ENCODE measurements around the gene ARFGEF3. TPM values are rescaled to one million over a fixed set of nuclear protein-coding genes. Genes with fewer than 3 reads are reported as not detected.

The ARFGEF3 gene
- total RNA-seq, 1 experiment from 2014 or later: 20.1 TPM

DNA sequence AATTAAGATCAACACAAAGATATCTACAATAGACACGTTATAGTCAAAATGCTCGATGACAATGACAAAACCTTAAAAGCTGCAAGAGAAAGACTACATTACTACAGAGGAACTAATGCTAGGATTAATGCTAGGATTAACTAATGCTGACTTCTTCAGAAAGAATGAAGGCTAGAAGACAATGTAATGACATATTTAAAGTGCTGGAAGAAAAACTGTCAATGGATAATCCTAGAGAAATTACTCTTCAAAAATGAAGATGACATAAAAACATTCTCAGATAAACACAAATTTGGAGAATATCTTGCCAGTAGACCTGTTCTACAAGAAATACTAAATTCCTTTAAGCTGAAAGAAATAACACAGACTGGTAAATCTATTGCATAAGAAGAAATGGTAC, 140.8 kb downstream of the ARFGEF3 start:
- Mint-ChIP-seq H3K27ac (no peak overlapping the region), H3K4me3 (no peak overlapping the region), H3K4me1 (no peaks in the 10 kb centered on the region), H3K9me3 (no peaks in the 10 kb centered on the region), H3K36me3 (peaks cover 28% of the 10 kb centered on the region), H3K27me3 (ENCODE audit: low read depth) (no peaks in the 10 kb centered on the region)
- CTCF ChIA-PET: interaction anchor here (1.0 kb wide), 1 partner anchor 12 kb away, joined by 3 read pairs; no protein-coding TSS in a partner anchor
- ATAC-seq (no peak), DNase-seq (ENCODE audit: low spot score) (no peak)
- POLR2A ChIA-PET: no interaction called here
- TF ChIP-seq, protein P1, sequence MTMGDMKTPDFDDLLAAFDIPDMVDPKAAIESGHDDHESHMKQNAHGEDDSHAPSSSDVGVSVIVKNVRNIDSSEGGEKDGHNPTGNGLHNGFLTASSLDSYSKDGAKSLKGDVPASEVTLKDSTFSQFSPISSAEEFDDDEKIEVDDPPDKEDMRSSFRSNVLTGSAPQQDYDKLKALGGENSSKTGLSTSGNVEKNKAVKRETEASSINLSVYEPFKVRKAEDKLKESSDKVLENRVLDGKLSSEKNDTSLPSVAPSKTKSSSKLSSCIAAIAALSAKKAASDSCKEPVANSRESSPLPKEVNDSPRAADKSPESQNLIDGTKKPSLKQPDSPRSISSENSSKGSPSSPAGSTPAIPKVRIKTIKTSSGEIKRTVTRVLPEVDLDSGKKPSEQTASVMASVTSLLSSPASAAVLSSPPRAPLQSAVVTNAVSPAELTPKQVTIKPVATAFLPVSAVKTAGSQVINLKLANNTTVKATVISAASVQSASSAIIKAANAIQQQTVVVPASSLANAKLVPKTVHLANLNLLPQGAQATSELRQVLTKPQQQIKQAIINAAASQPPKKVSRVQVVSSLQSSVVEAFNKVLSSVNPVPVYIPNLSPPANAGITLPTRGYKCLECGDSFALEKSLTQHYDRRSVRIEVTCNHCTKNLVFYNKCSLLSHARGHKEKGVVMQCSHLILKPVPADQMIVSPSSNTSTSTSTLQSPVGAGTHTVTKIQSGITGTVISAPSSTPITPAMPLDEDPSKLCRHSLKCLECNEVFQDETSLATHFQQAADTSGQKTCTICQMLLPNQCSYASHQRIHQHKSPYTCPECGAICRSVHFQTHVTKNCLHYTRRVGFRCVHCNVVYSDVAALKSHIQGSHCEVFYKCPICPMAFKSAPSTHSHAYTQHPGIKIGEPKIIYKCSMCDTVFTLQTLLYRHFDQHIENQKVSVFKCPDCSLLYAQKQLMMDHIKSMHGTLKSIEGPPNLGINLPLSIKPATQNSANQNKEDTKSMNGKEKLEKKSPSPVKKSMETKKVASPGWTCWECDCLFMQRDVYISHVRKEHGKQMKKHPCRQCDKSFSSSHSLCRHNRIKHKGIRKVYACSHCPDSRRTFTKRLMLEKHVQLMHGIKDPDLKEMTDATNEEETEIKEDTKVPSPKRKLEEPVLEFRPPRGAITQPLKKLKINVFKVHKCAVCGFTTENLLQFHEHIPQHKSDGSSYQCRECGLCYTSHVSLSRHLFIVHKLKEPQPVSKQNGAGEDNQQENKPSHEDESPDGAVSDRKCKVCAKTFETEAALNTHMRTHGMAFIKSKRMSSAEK (CRISPR knock-in tag; IDR thresholded peaks at IDR 0.05; ENCODE audit: borderline replicate concordance): no peak
- TF ChIP-seq GRHL2 (CRISPR knock-in tag; IDR thresholded peaks at IDR 0.05; ENCODE audit: insufficient replicate concordance, severe bottlenecking): no peak
- TF ChIP-seq, protein P2, sequence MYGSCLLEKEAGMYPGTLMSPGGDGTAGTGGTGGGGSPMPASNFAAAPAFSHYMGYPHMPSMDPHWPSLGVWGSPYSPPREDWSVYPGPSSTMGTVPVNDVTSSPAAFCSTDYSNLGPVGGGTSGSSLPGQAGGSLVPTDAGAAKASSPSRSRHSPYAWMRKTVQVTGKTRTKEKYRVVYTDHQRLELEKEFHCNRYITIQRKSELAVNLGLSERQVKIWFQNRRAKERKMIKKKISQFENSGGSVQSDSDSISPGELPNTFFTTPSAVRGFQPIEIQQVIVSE (CRISPR knock-in tag; IDR thresholded peaks at IDR 0.05; ENCODE audit: borderline replicate concordance): no peak
- TF ChIP-seq, protein P3, sequence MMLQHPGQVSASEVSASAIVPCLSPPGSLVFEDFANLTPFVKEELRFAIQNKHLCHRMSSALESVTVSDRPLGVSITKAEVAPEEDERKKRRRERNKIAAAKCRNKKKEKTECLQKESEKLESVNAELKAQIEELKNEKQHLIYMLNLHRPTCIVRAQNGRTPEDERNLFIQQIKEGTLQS (CRISPR knock-in tag; conservative IDR thresholded peaks at IDR 0.05): no peak
- no peak for TF ChIP-seq CREM (CRISPR knock-in tag; IDR thresholded peaks at IDR 0.05)
- no peak for TF ChIP-seq TEAD1 (CRISPR knock-in tag; IDR thresholded peaks at IDR 0.05)
- TF ChIP-seq, protein P4, sequence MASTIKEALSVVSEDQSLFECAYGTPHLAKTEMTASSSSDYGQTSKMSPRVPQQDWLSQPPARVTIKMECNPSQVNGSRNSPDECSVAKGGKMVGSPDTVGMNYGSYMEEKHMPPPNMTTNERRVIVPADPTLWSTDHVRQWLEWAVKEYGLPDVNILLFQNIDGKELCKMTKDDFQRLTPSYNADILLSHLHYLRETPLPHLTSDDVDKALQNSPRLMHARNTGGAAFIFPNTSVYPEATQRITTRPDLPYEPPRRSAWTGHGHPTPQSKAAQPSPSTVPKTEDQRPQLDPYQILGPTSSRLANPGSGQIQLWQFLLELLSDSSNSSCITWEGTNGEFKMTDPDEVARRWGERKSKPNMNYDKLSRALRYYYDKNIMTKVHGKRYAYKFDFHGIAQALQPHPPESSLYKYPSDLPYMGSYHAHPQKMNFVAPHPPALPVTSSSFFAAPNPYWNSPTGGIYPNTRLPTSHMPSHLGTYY (CRISPR knock-in tag; IDR thresholded peaks at IDR 0.05): no peak
- TF ChIP-seq, protein P5, sequence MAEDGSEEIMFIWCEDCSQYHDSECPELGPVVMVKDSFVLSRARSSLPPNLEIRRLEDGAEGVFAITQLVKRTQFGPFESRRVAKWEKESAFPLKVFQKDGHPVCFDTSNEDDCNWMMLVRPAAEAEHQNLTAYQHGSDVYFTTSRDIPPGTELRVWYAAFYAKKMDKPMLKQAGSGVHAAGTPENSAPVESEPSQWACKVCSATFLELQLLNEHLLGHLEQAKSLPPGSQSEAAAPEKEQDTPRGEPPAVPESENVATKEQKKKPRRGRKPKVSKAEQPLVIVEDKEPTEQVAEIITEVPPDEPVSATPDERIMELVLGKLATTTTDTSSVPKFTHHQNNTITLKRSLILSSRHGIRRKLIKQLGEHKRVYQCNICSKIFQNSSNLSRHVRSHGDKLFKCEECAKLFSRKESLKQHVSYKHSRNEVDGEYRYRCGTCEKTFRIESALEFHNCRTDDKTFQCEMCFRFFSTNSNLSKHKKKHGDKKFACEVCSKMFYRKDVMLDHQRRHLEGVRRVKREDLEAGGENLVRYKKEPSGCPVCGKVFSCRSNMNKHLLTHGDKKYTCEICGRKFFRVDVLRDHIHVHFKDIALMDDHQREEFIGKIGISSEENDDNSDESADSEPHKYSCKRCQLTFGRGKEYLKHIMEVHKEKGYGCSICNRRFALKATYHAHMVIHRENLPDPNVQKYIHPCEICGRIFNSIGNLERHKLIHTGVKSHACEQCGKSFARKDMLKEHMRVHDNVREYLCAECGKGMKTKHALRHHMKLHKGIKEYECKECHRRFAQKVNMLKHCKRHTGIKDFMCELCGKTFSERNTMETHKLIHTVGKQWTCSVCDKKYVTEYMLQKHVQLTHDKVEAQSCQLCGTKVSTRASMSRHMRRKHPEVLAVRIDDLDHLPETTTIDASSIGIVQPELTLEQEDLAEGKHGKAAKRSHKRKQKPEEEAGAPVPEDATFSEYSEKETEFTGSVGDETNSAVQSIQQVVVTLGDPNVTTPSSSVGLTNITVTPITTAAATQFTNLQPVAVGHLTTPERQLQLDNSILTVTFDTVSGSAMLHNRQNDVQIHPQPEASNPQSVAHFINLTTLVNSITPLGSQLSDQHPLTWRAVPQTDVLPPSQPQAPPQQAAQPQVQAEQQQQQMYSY (CRISPR knock-in tag; IDR thresholded peaks at IDR 0.05): no peak
- TF ChIP-seq, protein P6, sequence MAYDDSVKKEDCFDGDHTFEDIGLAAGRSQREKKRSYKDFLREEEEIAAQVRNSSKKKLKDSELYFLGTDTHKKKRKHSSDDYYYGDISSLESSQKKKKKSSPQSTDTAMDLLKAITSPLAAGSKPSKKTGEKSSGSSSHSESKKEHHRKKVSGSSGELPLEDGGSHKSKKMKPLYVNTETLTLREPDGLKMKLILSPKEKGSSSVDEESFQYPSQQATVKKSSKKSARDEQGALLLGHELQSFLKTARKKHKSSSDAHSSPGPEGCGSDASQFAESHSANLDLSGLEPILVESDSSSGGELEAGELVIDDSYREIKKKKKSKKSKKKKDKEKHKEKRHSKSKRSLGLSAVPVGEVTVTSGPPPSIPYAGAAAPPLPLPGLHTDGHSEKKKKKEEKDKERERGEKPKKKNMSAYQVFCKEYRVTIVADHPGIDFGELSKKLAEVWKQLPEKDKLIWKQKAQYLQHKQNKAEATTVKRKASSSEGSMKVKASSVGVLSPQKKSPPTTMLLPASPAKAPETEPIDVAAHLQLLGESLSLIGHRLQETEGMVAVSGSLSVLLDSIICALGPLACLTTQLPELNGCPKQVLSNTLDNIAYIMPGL (CRISPR knock-in tag; IDR thresholded peaks at IDR 0.05): no peak
- no peak for TF ChIP-seq TP53 (CRISPR knock-in tag; IDR thresholded peaks at IDR 0.05)
- TF ChIP-seq JAZF1 (CRISPR knock-in tag; IDR thresholded peaks at IDR 0.05): no peak
- no peak for TF ChIP-seq ZNF423 (CRISPR knock-in tag; IDR thresholded peaks at IDR 0.05)
- TF ChIP-seq FOXK1 (CRISPR knock-in tag; IDR thresholded peaks at IDR 0.05): no peak
- TF ChIP-seq GABPB1 (CRISPR knock-in tag; IDR thresholded peaks at IDR 0.05): no peak
- TF ChIP-seq, protein P7, sequence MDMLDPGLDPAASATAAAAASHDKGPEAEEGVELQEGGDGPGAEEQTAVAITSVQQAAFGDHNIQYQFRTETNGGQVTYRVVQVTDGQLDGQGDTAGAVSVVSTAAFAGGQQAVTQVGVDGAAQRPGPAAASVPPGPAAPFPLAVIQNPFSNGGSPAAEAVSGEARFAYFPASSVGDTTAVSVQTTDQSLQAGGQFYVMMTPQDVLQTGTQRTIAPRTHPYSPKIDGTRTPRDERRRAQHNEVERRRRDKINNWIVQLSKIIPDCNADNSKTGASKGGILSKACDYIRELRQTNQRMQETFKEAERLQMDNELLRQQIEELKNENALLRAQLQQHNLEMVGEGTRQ (CRISPR knock-in tag; IDR thresholded peaks at IDR 0.05): no peak
- no peak for TF ChIP-seq RORB (CRISPR knock-in tag; IDR thresholded peaks at IDR 0.05)
- TF ChIP-seq, protein P8, sequence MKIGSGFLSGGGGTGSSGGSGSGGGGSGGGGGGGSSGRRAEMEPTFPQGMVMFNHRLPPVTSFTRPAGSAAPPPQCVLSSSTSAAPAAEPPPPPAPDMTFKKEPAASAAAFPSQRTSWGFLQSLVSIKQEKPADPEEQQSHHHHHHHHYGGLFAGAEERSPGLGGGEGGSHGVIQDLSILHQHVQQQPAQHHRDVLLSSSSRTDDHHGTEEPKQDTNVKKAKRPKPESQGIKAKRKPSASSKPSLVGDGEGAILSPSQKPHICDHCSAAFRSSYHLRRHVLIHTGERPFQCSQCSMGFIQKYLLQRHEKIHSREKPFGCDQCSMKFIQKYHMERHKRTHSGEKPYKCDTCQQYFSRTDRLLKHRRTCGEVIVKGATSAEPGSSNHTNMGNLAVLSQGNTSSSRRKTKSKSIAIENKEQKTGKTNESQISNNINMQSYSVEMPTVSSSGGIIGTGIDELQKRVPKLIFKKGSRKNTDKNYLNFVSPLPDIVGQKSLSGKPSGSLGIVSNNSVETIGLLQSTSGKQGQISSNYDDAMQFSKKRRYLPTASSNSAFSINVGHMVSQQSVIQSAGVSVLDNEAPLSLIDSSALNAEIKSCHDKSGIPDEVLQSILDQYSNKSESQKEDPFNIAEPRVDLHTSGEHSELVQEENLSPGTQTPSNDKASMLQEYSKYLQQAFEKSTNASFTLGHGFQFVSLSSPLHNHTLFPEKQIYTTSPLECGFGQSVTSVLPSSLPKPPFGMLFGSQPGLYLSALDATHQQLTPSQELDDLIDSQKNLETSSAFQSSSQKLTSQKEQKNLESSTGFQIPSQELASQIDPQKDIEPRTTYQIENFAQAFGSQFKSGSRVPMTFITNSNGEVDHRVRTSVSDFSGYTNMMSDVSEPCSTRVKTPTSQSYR (CRISPR knock-in tag; IDR thresholded peaks at IDR 0.05): no peak
- TF ChIP-seq, protein P9, sequence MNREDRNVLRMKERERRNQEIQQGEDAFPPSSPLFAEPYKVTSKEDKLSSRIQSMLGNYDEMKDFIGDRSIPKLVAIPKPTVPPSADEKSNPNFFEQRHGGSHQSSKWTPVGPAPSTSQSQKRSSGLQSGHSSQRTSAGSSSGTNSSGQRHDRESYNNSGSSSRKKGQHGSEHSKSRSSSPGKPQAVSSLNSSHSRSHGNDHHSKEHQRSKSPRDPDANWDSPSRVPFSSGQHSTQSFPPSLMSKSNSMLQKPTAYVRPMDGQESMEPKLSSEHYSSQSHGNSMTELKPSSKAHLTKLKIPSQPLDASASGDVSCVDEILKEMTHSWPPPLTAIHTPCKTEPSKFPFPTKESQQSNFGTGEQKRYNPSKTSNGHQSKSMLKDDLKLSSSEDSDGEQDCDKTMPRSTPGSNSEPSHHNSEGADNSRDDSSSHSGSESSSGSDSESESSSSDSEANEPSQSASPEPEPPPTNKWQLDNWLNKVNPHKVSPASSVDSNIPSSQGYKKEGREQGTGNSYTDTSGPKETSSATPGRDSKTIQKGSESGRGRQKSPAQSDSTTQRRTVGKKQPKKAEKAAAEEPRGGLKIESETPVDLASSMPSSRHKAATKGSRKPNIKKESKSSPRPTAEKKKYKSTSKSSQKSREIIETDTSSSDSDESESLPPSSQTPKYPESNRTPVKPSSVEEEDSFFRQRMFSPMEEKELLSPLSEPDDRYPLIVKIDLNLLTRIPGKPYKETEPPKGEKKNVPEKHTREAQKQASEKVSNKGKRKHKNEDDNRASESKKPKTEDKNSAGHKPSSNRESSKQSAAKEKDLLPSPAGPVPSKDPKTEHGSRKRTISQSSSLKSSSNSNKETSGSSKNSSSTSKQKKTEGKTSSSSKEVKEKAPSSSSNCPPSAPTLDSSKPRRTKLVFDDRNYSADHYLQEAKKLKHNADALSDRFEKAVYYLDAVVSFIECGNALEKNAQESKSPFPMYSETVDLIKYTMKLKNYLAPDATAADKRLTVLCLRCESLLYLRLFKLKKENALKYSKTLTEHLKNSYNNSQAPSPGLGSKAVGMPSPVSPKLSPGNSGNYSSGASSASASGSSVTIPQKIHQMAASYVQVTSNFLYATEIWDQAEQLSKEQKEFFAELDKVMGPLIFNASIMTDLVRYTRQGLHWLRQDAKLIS (CRISPR knock-in tag; IDR thresholded peaks at IDR 0.05; ENCODE audit: borderline replicate concordance): no peak
